HG03521 (cell line): Measurements from ENCODE around the gene SBF2.
"Not testable (repeated sequence)": the region's sequence is repeated elsewhere in the genome, so short reads cannot be mapped to it uniquely, and the experiment has no call there.

Source experiments
- ATAC-seq: cut with Tn5 transposase; IDR thresholded peaks from one replicate; pipeline ENCODE4 v1.9.1; 2021; ENCODE audit warnings: mild to moderate bottlenecking, moderate library complexity; ENCODE audit not compliant: unreplicated experiment

SBF2 gene

GRCh38 chr11:9758637-9759518 lies 535.1 kb downstream of the SBF2 start:
- ATAC-seq: peak; percentile 12

- ATAC-seq: peak; percentile 65
Measured at GRCh38 chr11:9757809-9758636, 536.0 kb downstream of the SBF2 start.

GRCh38 chr11:9756878-9757277 lies 537.1 kb downstream of the SBF2 start:
- no peak for ATAC-seq

- no peak for ATAC-seq
Measured at GRCh38 chr11:9756461-9756860, 537.6 kb downstream of the SBF2 start.

GRCh38 chr11:9755561-9756185 lies 538.3 kb downstream of the SBF2 start:
- no peak for ATAC-seq

GRCh38 chr11:9754010-9754471 lies 540.0 kb downstream of the SBF2 start:
- no peak for ATAC-seq

GRCh38 chr11:9753021-9753420 lies 541.0 kb downstream of the SBF2 start:
- ATAC-seq: no peak

- no peak for ATAC-seq
Measured at GRCh38 chr11:9752091-9752490, 541.9 kb downstream of the SBF2 start.

GRCh38 chr11:9750551-9750950 lies 543.5 kb downstream of the SBF2 start:
- no peak for ATAC-seq

GRCh38 chr11:9748361-9748970 lies 545.6 kb downstream of the SBF2 start:
- ATAC-seq: peak; percentile 69

GRCh38 chr11:9747828-9748227 lies 546.2 kb downstream of the SBF2 start:
- no peak for ATAC-seq

- no peak for ATAC-seq
Measured at GRCh38 chr11:9747229-9747628, 546.8 kb downstream of the SBF2 start.

- ATAC-seq: peak; percentile 41
Measured at GRCh38 chr11:9745411-9746211, 548.4 kb downstream of the SBF2 start.

- ATAC-seq: not testable (repeated sequence)
Measured at GRCh38 chr11:9743512-9743911, 550.5 kb downstream of the SBF2 start.

GRCh38 chr11:9741260-9741659 lies 552.8 kb downstream of the SBF2 start:
- no peak for ATAC-seq

- ATAC-seq: no peak
Measured at GRCh38 chr11:9740202-9740883, 553.7 kb downstream of the SBF2 start.

GRCh38 chr11:9739123-9739900 lies 554.7 kb downstream of the SBF2 start:
- peak; percentile 60 for ATAC-seq

GRCh38 chr11:9738707-9739106 lies 555.3 kb downstream of the SBF2 start:
- ATAC-seq: no peak

- ATAC-seq: no peak
Measured at GRCh38 chr11:9738116-9738515, 555.9 kb downstream of the SBF2 start.
